Kidney (tissue), 14 donors: Measurements from ENCODE around the gene CDK14. TPM values are rescaled to one million over a fixed set of nuclear protein-coding genes. Genes with fewer than 3 reads are reported as not detected.

Experiments used
- DNase-seq, 5 donors: peaks; one replicate each; pipeline ENCODE4 v3.0.0-alpha.2; 2013 to 2020
- FAIRE-seq: peaks from 2 replicates; lab custom pipeline; 2012; peaks lifted over from hg19 to GRCh38; lab: Jason Lieb, UNC
- H3K27ac ChIP-seq, 2 donors: one replicate each; pipeline ENCODE4 v1.7.0; 2013; ENCODE audit warnings: low read depth in 2 of 2, low read length in 2 of 2, inconsistent platforms in 1 of 2
- H3K27me3 ChIP-seq: one replicate; pipeline ENCODE4 v1.7.1; 2013; ENCODE audit warnings: low read length, inconsistent platforms; ENCODE audit not compliant: control insufficient read depth, insufficient read depth
- H3K36me3 ChIP-seq, 3 donors: one replicate each; pipeline versions ENCODE4 v1.7.0 to v1.7.1; 2013; ENCODE audit warnings: low read length in 3 of 3, control low read depth in 1 of 3, inconsistent platforms in 1 of 3; ENCODE audit not compliant: insufficient read depth in 3 of 3, control insufficient read depth in 2 of 3
- H3K4me1 ChIP-seq, 3 donors: one replicate each; pipeline versions ENCODE4 v1.7.0 to v1.7.1; 2013; ENCODE audit warnings: low read length in 3 of 3, inconsistent platforms in 1 of 3, low read depth in 1 of 3; ENCODE audit not compliant: control insufficient read depth in 2 of 3, insufficient read depth in 2 of 3
- H3K4me3 ChIP-seq, 3 donors: one replicate each; pipeline versions ENCODE4 v1.7.0 to v1.8.1; 2013; ENCODE audit warnings: low read length in 3 of 3, control low read depth in 1 of 3, inconsistent platforms in 1 of 3
- H3K9ac ChIP-seq, 3 donors: one replicate each; pipeline versions ENCODE4 v1.7.0 to v1.7.1; 2013; ENCODE audit warnings: low read length in 3 of 3, control low read depth in 1 of 3, inconsistent platforms in 1 of 3
- H3K9me3 ChIP-seq, 3 donors: one replicate each; pipeline versions ENCODE4 v1.7.0 to v1.7.1; 2013; ENCODE audit warnings: low read length in 3 of 3, control low read depth in 1 of 3, inconsistent platforms in 1 of 3; ENCODE audit not compliant: control insufficient read depth in 2 of 3, insufficient read depth in 1 of 3
- CTCF ChIP-seq: IDR thresholded peaks from 3 replicates; pipeline ENCODE4 v1.5.1; 2012; ENCODE audit warnings: mild to moderate bottlenecking, moderate library complexity, borderline replicate concordance; ENCODE audit not compliant: insufficient read depth; ENCODE audit errors: extremely low read depth
- intact Hi-C: fragments of 100-400 bp; cut with DNase I; formaldehyde crosslinking; loops from one replicate; pipeline ENCODE4 v1.11.1; 2022
- polyA plus RNA-seq: library from polyadenylated mRNA; stranded (reverse); fragments of 350-450 nt; fragmentation: Illumina TruSeq; extraction: RNeasy Lipid Tissue Mini Kit (QIAGEN cat#74804); gene quantifications from one replicate; pipeline ENCODE4 v1.2.3, GENCODE V29; 2014; ENCODE audit warnings: low read depth, low replicate concordance; ENCODE audit not compliant: insufficient read depth
- total RNA-seq: library from RNA; stranded (reverse); fragmentation: NEBNext Ultra II Directional; extraction: Animal tissue kit (Norgen Biotek cat#: 25700); gene quantifications from one replicate; pipeline ENCODE4 v1.2.1, GENCODE V29; 2021
- donor health status: control.
- donor health status: control.
- donor health status: control.
- donor health status: control.
- donor health status: control.
- donor health status: DM: yes; HTN: yes; CAD: no.
- donor health status: Normal renal cell carcinoma (clear cell type).

The CDK14 gene
- total and polyA plus RNA-seq, 2 donors from 2014 or later, result 11.9 to 33.9 TPM

GRCh38 chr7:90777465-90777864 is 181.3 kb downstream of the CDK14 start:
- DNase-seq (peak in 1 of 5 donors; percentile 54), FAIRE-seq (no peak)
- Histone ChIP-seq H3K27me3 (no peaks in the 10 kb centered on the region), H3K4me1 (no peaks in the 10 kb centered on the region), H3K9me3 (no peaks in the 10 kb centered on the region), H3K27ac (no peak overlapping the region), H3K36me3 (no peaks in the 10 kb centered on the region), H3K9ac (no peak overlapping the region), H3K4me3 (no peak overlapping the region)
- TF ChIP-seq CTCF, result no peak
- intact Hi-C loops, result no loop called here

DNA sequence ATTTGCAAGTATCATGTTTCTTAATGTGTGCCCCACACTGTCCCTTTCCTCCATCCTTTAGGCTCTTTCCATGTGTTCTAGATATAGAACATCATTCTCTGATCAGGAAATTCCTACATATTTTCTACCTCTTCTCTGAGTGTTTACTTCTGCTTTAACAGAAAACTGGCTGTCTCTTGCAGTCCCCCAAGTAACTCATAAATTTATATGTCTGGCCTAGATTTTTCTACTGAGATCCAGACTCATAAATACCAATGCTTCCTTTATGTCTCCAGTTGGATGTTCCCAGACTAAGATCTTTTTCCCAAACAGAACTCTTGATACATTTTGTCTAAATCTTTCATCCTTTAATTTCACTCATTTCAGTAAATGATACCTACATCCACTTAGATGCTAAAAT is 181.8 kb downstream of the CDK14 start:
- DNase-seq (no peak), FAIRE-seq (no peak)
- Histone ChIP-seq H3K9ac (no peak overlapping the region), H3K9me3 (no peaks in the 10 kb centered on the region), H3K27me3 (no peaks in the 10 kb centered on the region), H3K4me3 (no peak overlapping the region), H3K36me3 (no peaks in the 10 kb centered on the region), H3K4me1 (no peaks in the 10 kb centered on the region), H3K27ac (no peak overlapping the region)
- intact Hi-C loops, result no loop called here
- no peak for TF ChIP-seq CTCF

DNA sequence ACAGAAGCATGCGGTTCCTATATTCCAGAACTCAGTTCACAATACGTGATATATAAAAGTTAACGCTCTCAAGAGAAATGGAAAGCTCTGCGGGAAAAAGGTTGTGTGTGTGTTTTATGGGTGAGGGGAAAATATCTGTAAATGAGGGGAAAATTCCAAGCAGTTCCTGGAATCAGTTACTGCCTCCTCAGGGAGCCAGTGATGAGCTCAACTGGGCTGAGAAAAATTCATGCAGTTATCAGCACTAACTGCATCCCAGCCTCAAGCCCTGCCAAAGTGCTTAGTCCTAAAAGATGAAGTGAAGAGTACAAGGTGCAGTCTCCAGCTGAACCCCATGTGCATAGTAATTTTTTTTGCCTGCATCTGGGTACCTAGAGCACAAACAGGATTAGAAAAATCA is 191.9 kb downstream of the CDK14 start:
- TF ChIP-seq CTCF, result no peak
- Histone ChIP-seq H3K9ac (no peak overlapping the region), H3K9me3 (no peaks in the 10 kb centered on the region), H3K4me3 (no peak overlapping the region), H3K4me1 (no peaks in the 10 kb centered on the region), H3K27ac (peak overlapping the region in 1 of 2 donors; percentile 34), H3K27me3 (no peaks in the 10 kb centered on the region), H3K36me3 (peaks cover 0 to 5% (median 0%) of the 10 kb centered on the region in 3 donors)
- no peak for FAIRE-seq
- DNase-seq, result no peak
- intact Hi-C loops, result no loop called here

- intact Hi-C loops, result no loop called here
- Histone ChIP-seq H3K27me3 (no peaks in the 10 kb centered on the region), H3K4me3 (no peak overlapping the region), H3K27ac (no peak overlapping the region), H3K4me1 (no peaks in the 10 kb centered on the region), H3K9me3 (peaks cover 0 to 6% (median 0%) of the 10 kb centered on the region in 3 donors), H3K9ac (no peak overlapping the region), H3K36me3 (peaks cover 0 to 5% (median 0%) of the 10 kb centered on the region in 3 donors)
- no peak for TF ChIP-seq CTCF
- DNase-seq, result no peak
- no peak for FAIRE-seq
Observed at GRCh38 chr7:90789736-90790306, 193.7 kb downstream of the CDK14 start.
